Stimulated activated CD4-positive, alpha-beta T cell treated with anti-CD3 and anti-CD28 coated beads, TNF-alpha, amount 100 ng/mL, for 4 hours (primary cell): ENCODE results near the gene HAUS6.
A peak's percentile ranks its signal among the peaks of the same experiment; 100 is the strongest.
"Not testable (repeated sequence)": the region's sequence is repeated elsewhere in the genome, so short reads cannot be mapped to it uniquely, and the experiment has no call there.

ENCODE experiments used
- DNase-seq, 3 experiments: peaks; one replicate each; pipeline ENCODE4 v3.0.0-alpha.2; 2020; ENCODE audit warnings: low read depth in 3 of 3

Gene HAUS6

GRCh38 chr9:19116107-19116790, 13.5 kb upstream of the HAUS6 start:
- no peak for DNase-seq

- DNase-seq: no peak
Observed at GRCh38 chr9:19114680-19115270, 12.1 kb upstream of the HAUS6 start.

GRCh38 chr9:19113964-19114679, 11.4 kb upstream of the HAUS6 start:
- DNase-seq: no peak

- DNase-seq: not testable (repeated sequence)
Observed at GRCh38 chr9:19113064-19113611, 10.4 kb upstream of the HAUS6 start.

GRCh38 chr9:19108038-19108437, 5.3 kb upstream of the HAUS6 start:
- DNase-seq: no peak

GRCh38 chr9:19104515-19105282, 2.0 kb upstream of the HAUS6 start:
- no peak for DNase-seq

GRCh38 chr9:19102181-19102630, 498 bp downstream of the HAUS6 start:
- DNase-seq: no peak

- DNase-seq: no peak
Observed at GRCh38 chr9:19101203-19101602, 1.5 kb downstream of the HAUS6 start.

GRCh38 chr9:19097431-19097830, 5.3 kb downstream of the HAUS6 start:
- not testable (repeated sequence) for DNase-seq

GRCh38 chr9:19087106-19088000, 15.4 kb downstream of the HAUS6 start:
- no peak for DNase-seq

- no peak for DNase-seq
Observed at GRCh38 chr9:19085295-19085694, 17.4 kb downstream of the HAUS6 start.

- DNase-seq: no peak
Observed at GRCh38 chr9:19074836-19075235, 27.9 kb downstream of the HAUS6 start.

GRCh38 chr9:19074229-19074628, 28.5 kb downstream of the HAUS6 start:
- DNase-seq: no peak

GRCh38 chr9:19057033-19057432, 45.7 kb downstream of the HAUS6 start:
- no peak for DNase-seq

GRCh38 chr9:19050637-19051591, 51.8 kb downstream of the HAUS6 start:
- DNase-seq: no peak

- DNase-seq: no peak
Observed at GRCh38 chr9:19049917-19050636, 52.6 kb downstream of the HAUS6 start.

GRCh38 chr9:19048966-19049916, 53.5 kb downstream of the HAUS6 start, which contains the start of gene RRAGA:
RRAGA (plus strand) TSS chr9:19049427; CDS start chr9:19049660, 233 bp downstream.
- peak; percentile 87 to 90 (median 88) for DNase-seq

GRCh38 chr9:19036611-19037010, 66.1 kb downstream of the HAUS6 start:
- DNase-seq: no peak
